ENCODE measurements around the gene BMP7. TPM values are rescaled to one million over a fixed set of nuclear protein-coding genes. Genes with fewer than 3 reads are reported as not detected.

Gene BMP7
- polyA plus RNA-seq, 4 donors, result 0.92 to 3.4 TPM; not detected in 2

GRCh38 chr20:57199656-57200405 is 66.6 kb downstream of the BMP7 start:
- DNase-seq, result no peak
- H3K9me3 ChIP-seq (ENCODE audit: control insufficient read depth in 2 of 2, insufficient read depth in 1 of 2, low read depth in 1 of 2, low read length in 1 of 2), result no peaks in the 10 kb centered on the region
- H3K27me3 ChIP-seq (ENCODE audit: control insufficient read depth in 3 of 3, insufficient read depth in 3 of 3, low read length in 3 of 3), result no peaks in the 10 kb centered on the region
- H3K4me1 ChIP-seq (ENCODE audit: control insufficient read depth in 3 of 3, insufficient read depth in 2 of 3, low read depth in 1 of 3, low read length in 2 of 3), result no peaks in the 10 kb centered on the region
- peaks cover 0 to 2% (median 0%) of the 10 kb centered on the region in 3 donors for H3K36me3 ChIP-seq (ENCODE audit: control insufficient read depth in 3 of 3, insufficient read depth in 2 of 3, low read depth in 1 of 3, low read length in 3 of 3)
- FAIRE-seq, result no peak
- WGBS, 3 donors, result 80 to 87% (median 82%) methylated on average over 16 of the region's 16 CpGs
- H3K4me3 ChIP-seq (ENCODE audit: low read depth in 1 of 3, low read length in 3 of 3), result no peak overlapping the region
- no peak overlapping the region for H3K27ac ChIP-seq (ENCODE audit: low read depth in 1 of 3, low read length in 2 of 3)

GRCh38 chr20:57198132-57199072 is 68.0 kb downstream of the BMP7 start:
- Histone ChIP-seq H3K27ac (ENCODE audit: low read depth in 1 of 3, low read length in 2 of 3) (no peak overlapping the region), H3K36me3 (ENCODE audit: control insufficient read depth in 3 of 3, insufficient read depth in 2 of 3, low read depth in 1 of 3, low read length in 3 of 3) (peaks cover 0 to 2% (median 0%) of the 10 kb centered on the region in 3 donors), H3K9me3 (ENCODE audit: control insufficient read depth in 2 of 2, insufficient read depth in 1 of 2, low read depth in 1 of 2, low read length in 1 of 2) (no peaks in the 10 kb centered on the region), H3K4me1 (ENCODE audit: control insufficient read depth in 3 of 3, insufficient read depth in 2 of 3, low read depth in 1 of 3, low read length in 2 of 3) (no peaks in the 10 kb centered on the region), H3K4me3 (ENCODE audit: low read depth in 1 of 3, low read length in 3 of 3) (no peak overlapping the region), H3K27me3 (ENCODE audit: control insufficient read depth in 3 of 3, insufficient read depth in 3 of 3, low read length in 3 of 3) (no peaks in the 10 kb centered on the region)
- no peak for DNase-seq
- FAIRE-seq, result no peak
- WGBS, 3 donors, result 66 to 77% (median 75%) methylated on average over 22 to 24 of the region's 24 CpGs

- DNase-seq (no peak), FAIRE-seq (no peak)
- 66 to 79% (median 70%) methylated on average over 5 of the region's 5 CpGs for WGBS, 3 donors
- Histone ChIP-seq H3K27me3 (ENCODE audit: control insufficient read depth in 3 of 3, insufficient read depth in 3 of 3, low read length in 3 of 3) (no peaks in the 10 kb centered on the region), H3K27ac (ENCODE audit: low read depth in 1 of 3, low read length in 2 of 3) (no peak overlapping the region), H3K36me3 (ENCODE audit: control insufficient read depth in 3 of 3, insufficient read depth in 2 of 3, low read depth in 1 of 3, low read length in 3 of 3) (peaks cover 0 to 2% (median 0%) of the 10 kb centered on the region in 3 donors), H3K9me3 (ENCODE audit: control insufficient read depth in 2 of 2, insufficient read depth in 1 of 2, low read depth in 1 of 2, low read length in 1 of 2) (no peaks in the 10 kb centered on the region), H3K4me1 (ENCODE audit: control insufficient read depth in 3 of 3, insufficient read depth in 2 of 3, low read depth in 1 of 3, low read length in 2 of 3) (no peaks in the 10 kb centered on the region), H3K4me3 (ENCODE audit: low read depth in 1 of 3, low read length in 3 of 3) (no peak overlapping the region)
Measured at GRCh38 chr20:57197352-57198131, 68.9 kb downstream of the BMP7 start.

- Histone ChIP-seq H3K4me3 (ENCODE audit: low read depth in 1 of 3, low read length in 3 of 3) (no peak overlapping the region), H3K4me1 (ENCODE audit: control insufficient read depth in 3 of 3, insufficient read depth in 2 of 3, low read depth in 1 of 3, low read length in 2 of 3) (no peaks in the 10 kb centered on the region), H3K27me3 (ENCODE audit: control insufficient read depth in 3 of 3, insufficient read depth in 3 of 3, low read length in 3 of 3) (no peaks in the 10 kb centered on the region), H3K9me3 (ENCODE audit: control insufficient read depth in 2 of 2, insufficient read depth in 1 of 2, low read depth in 1 of 2, low read length in 1 of 2) (no peaks in the 10 kb centered on the region), H3K27ac (ENCODE audit: low read depth in 1 of 3, low read length in 2 of 3) (no peak overlapping the region), H3K36me3 (ENCODE audit: control insufficient read depth in 3 of 3, insufficient read depth in 2 of 3, low read depth in 1 of 3, low read length in 3 of 3) (no peaks in the 10 kb centered on the region)
- 77 to 84% (median 83%) methylated on average over 20 of the region's 20 CpGs for WGBS, 3 donors
- no peak for DNase-seq
- FAIRE-seq, result no peak
Measured at GRCh38 chr20:57195469-57196100, 70.9 kb downstream of the BMP7 start.

GRCh38 chr20:57195023-57195422 is 71.4 kb downstream of the BMP7 start:
- FAIRE-seq, result no peak
- no peak overlapping the region for H3K27ac ChIP-seq (ENCODE audit: low read depth in 1 of 3, low read length in 2 of 3)
- H3K4me3 ChIP-seq (ENCODE audit: low read depth in 1 of 3, low read length in 3 of 3), result no peak overlapping the region
- WGBS, 3 donors, result 88 to 93% (median 88%) methylated on average over 10 of the region's 10 CpGs
- no peak for DNase-seq
- no peaks in the 10 kb centered on the region for H3K9me3 ChIP-seq (ENCODE audit: control insufficient read depth in 2 of 2, insufficient read depth in 1 of 2, low read depth in 1 of 2, low read length in 1 of 2)
- H3K27me3 ChIP-seq (ENCODE audit: control insufficient read depth in 3 of 3, insufficient read depth in 3 of 3, low read length in 3 of 3), result no peaks in the 10 kb centered on the region
- H3K36me3 ChIP-seq (ENCODE audit: control insufficient read depth in 3 of 3, insufficient read depth in 2 of 3, low read depth in 1 of 3, low read length in 3 of 3), result no peaks in the 10 kb centered on the region
- no peaks in the 10 kb centered on the region for H3K4me1 ChIP-seq (ENCODE audit: control insufficient read depth in 3 of 3, insufficient read depth in 2 of 3, low read depth in 1 of 3, low read length in 2 of 3)

- DNase-seq, result no peak
- FAIRE-seq, result no peak
- H3K4me3 ChIP-seq (ENCODE audit: low read depth in 1 of 3, low read length in 3 of 3), result no peak overlapping the region
- no peaks in the 10 kb centered on the region for H3K36me3 ChIP-seq (ENCODE audit: control insufficient read depth in 3 of 3, insufficient read depth in 2 of 3, low read depth in 1 of 3, low read length in 3 of 3)
- no peak overlapping the region for H3K27ac ChIP-seq (ENCODE audit: low read depth in 1 of 3, low read length in 2 of 3)
- WGBS, 3 donors, result 88 to 91% (median 89%) methylated on average over 7 of the region's 7 CpGs
- no peaks in the 10 kb centered on the region for H3K9me3 ChIP-seq (ENCODE audit: control insufficient read depth in 2 of 2, insufficient read depth in 1 of 2, low read depth in 1 of 2, low read length in 1 of 2)
- no peaks in the 10 kb centered on the region for H3K27me3 ChIP-seq (ENCODE audit: control insufficient read depth in 3 of 3, insufficient read depth in 3 of 3, low read length in 3 of 3)
- H3K4me1 ChIP-seq (ENCODE audit: control insufficient read depth in 3 of 3, insufficient read depth in 2 of 3, low read depth in 1 of 3, low read length in 2 of 3), result no peaks in the 10 kb centered on the region
Measured at GRCh38 chr20:57194154-57194553, 72.3 kb downstream of the BMP7 start.

- no peaks in the 10 kb centered on the region for H3K9me3 ChIP-seq (ENCODE audit: control insufficient read depth in 2 of 2, insufficient read depth in 1 of 2, low read depth in 1 of 2, low read length in 1 of 2)
- no peaks in the 10 kb centered on the region for H3K27me3 ChIP-seq (ENCODE audit: control insufficient read depth in 3 of 3, insufficient read depth in 3 of 3, low read length in 3 of 3)
- DNase-seq (no peak), FAIRE-seq (no peak)
- H3K36me3 ChIP-seq (ENCODE audit: control insufficient read depth in 3 of 3, insufficient read depth in 2 of 3, low read depth in 1 of 3, low read length in 3 of 3), result no peaks in the 10 kb centered on the region
- no peak overlapping the region for H3K27ac ChIP-seq (ENCODE audit: low read depth in 1 of 3, low read length in 2 of 3)
- H3K4me1 ChIP-seq (ENCODE audit: control insufficient read depth in 3 of 3, insufficient read depth in 2 of 3, low read depth in 1 of 3, low read length in 2 of 3), result no peaks in the 10 kb centered on the region
- WGBS, 3 donors, result 92 to 96% (median 93%) methylated on average over 13 of the region's 13 CpGs
- no peak overlapping the region for H3K4me3 ChIP-seq (ENCODE audit: low read depth in 1 of 3, low read length in 3 of 3)
Measured at GRCh38 chr20:57193094-57193493, 73.3 kb downstream of the BMP7 start.

GRCh38 chr20:57192311-57192710 is 74.1 kb downstream of the BMP7 start:
- no peak for FAIRE-seq
- WGBS, 3 donors, result 84 to 89% (median 89%) methylated on average over 6 of the region's 6 CpGs

More at GRCh38 chr20:57192311-57192710, 74.1 kb downstream of the BMP7 start:
- Histone ChIP-seq H3K36me3 (ENCODE audit: control insufficient read depth in 3 of 3, insufficient read depth in 2 of 3, low read depth in 1 of 3, low read length in 3 of 3) (no peaks in the 10 kb centered on the region), H3K27me3 (ENCODE audit: control insufficient read depth in 3 of 3, insufficient read depth in 3 of 3, low read length in 3 of 3) (no peaks in the 10 kb centered on the region), H3K4me1 (ENCODE audit: control insufficient read depth in 3 of 3, insufficient read depth in 2 of 3, low read depth in 1 of 3, low read length in 2 of 3) (no peaks in the 10 kb centered on the region), H3K4me3 (ENCODE audit: low read depth in 1 of 3, low read length in 3 of 3) (no peak overlapping the region), H3K9me3 (ENCODE audit: control insufficient read depth in 2 of 2, insufficient read depth in 1 of 2, low read depth in 1 of 2, low read length in 1 of 2) (no peaks in the 10 kb centered on the region), H3K27ac (ENCODE audit: low read depth in 1 of 3, low read length in 2 of 3) (no peak overlapping the region)
- DNase-seq, result no peak
